ENCODE measurements around the gene WWOX.

DNA sequence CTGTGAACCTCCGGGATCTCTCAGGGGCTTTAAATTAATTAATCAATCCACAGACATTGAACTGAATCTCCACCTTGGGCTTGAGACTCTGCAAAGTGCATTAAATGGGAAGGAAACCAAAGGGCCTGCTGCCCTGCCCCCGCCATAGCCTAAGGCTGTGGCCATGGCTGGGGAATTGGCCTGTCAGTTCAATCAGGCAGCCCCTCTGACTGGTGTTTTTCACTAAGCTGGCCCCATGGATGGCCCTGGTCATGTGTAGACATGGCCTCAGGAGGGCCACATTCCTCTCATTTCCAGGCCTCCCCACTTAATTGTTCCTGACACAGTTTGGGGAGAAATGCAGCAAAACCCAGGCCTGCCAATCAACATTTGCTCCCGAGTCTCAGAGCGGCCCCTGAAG, 499.8 kb downstream of the WWOX start:
- TF ChIP-seq CHD2 (IDR thresholded peaks at IDR 0.05; ENCODE audit: low read length) = no peak
- TF ChIP-seq, protein P1, sequence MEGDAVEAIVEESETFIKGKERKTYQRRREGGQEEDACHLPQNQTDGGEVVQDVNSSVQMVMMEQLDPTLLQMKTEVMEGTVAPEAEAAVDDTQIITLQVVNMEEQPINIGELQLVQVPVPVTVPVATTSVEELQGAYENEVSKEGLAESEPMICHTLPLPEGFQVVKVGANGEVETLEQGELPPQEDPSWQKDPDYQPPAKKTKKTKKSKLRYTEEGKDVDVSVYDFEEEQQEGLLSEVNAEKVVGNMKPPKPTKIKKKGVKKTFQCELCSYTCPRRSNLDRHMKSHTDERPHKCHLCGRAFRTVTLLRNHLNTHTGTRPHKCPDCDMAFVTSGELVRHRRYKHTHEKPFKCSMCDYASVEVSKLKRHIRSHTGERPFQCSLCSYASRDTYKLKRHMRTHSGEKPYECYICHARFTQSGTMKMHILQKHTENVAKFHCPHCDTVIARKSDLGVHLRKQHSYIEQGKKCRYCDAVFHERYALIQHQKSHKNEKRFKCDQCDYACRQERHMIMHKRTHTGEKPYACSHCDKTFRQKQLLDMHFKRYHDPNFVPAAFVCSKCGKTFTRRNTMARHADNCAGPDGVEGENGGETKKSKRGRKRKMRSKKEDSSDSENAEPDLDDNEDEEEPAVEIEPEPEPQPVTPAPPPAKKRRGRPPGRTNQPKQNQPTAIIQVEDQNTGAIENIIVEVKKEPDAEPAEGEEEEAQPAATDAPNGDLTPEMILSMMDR (IDR thresholded peaks at IDR 0.05; ENCODE audit: control extremely low read depth in 1 of 3, insufficient read depth in 1 of 3, low read depth in 1 of 3, low read length in 3 of 3) = no peak
- no peak for TF ChIP-seq POLR2A (IDR thresholded peaks at IDR 0.05; ENCODE audit: control extremely low read depth in 1 of 2, low read depth in 2 of 2, low read length in 2 of 2)
- TF ChIP-seq EZH2 (IDR thresholded peaks at IDR 0.05; ENCODE audit: low read depth, low read length, severe bottlenecking) = no peak
- no peak for TF ChIP-seq JUN (IDR thresholded peaks at IDR 0.05; ENCODE audit: low read depth, low read length)

All from H1 (cell line).